Progenitor cell of endocrine pancreas (in vitro differentiated cells): ENCODE measurements around the gene RPS19BP1. TPM values are rescaled to one million over a fixed set of nuclear protein-coding genes. Genes with fewer than 3 reads are reported as not detected.
A peak's percentile ranks its signal among the peaks of the same experiment; 100 is the strongest.

Source experiments
- DNase-seq: peaks from one replicate; pipeline ENCODE4 v3.0.0; 2021; ENCODE audit warnings: low spot score; ENCODE audit not compliant: unreplicated experiment
- H3K27ac Mint-ChIP-seq: 2 replicates; pipeline ENCODE4 v1.8.0; 2021; ENCODE audit warnings: mild to moderate bottlenecking, moderate library complexity, mixed read lengths
- H3K27me3 Mint-ChIP-seq: 2 replicates; pipeline ENCODE4 v1.8.0; 2021; ENCODE audit warnings: mixed read lengths
- H3K36me3 Mint-ChIP-seq: 2 replicates; pipeline ENCODE4 v1.8.0; 2022; ENCODE audit warnings: mixed read lengths; ENCODE audit not compliant: insufficient read depth
- H3K4me1 Mint-ChIP-seq: 2 replicates; pipeline ENCODE4 v1.8.0; 2021; ENCODE audit warnings: low read depth, mixed read lengths
- H3K4me3 Mint-ChIP-seq: 2 replicates; pipeline ENCODE4 v1.8.0; 2021; ENCODE audit warnings: low read depth, mild to moderate bottlenecking, moderate library complexity, mixed read lengths
- H3K9me3 Mint-ChIP-seq: 2 replicates; pipeline ENCODE4 v1.8.0; 2021; ENCODE audit warnings: low read depth, mixed read lengths
- CTCF ChIP-seq: fragments of 200-600 bp; sonication (generic); IDR thresholded peaks from one replicate; pipeline ENCODE4 v1.5.0; 2021; ENCODE audit warnings: antibody characterized with exemption, mild to moderate bottlenecking; ENCODE audit not compliant: unreplicated experiment
- total RNA-seq: library from RNA; stranded (reverse); gene quantifications from 2 replicates; pipeline ENCODE4 v1.2.1, GENCODE V29; 2021

The RPS19BP1 gene
- total RNA-seq, 1 donor from 2014 or later, result 48.2 TPM

- no peaks in the 10 kb centered on the region for H3K36me3 Mint-ChIP-seq
- H3K9me3 Mint-ChIP-seq, result no peaks in the 10 kb centered on the region
Measured at GRCh38 chr22:39553429-39553828, 20.9 kb upstream of the RPS19BP1 start.

DNA sequence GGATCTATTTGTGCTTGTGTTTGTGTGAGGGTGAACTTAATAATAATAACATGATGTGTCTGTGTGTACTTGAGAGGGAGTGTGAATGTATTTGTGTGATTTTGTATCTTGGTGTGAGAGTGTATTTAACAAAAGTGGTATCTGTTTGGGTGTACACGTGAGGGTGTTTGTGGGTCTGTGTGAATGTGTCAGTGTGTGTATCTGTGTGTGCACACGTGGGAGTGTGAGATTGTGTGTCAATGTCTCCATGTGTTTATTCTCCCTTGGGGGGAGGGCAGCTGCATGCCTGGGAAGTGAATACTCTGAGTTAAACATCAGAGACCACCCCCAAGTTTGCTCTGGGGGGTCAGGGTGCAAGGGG, 15.0 kb upstream of the RPS19BP1 start:
- peaks cover 66% of the 10 kb centered on the region for H3K27me3 Mint-ChIP-seq
- TF ChIP-seq CTCF, result no peak
- H3K9me3 Mint-ChIP-seq, result no peaks in the 10 kb centered on the region
- DNase-seq, result no peak
- no peak overlapping the region for H3K4me3 Mint-ChIP-seq
- no peaks in the 10 kb centered on the region for H3K36me3 Mint-ChIP-seq
- no peak overlapping the region for H3K27ac Mint-ChIP-seq
- no peaks in the 10 kb centered on the region for H3K4me1 Mint-ChIP-seq

More at GRCh38 chr22:39553429-39553828, 20.9 kb upstream of the RPS19BP1 start:
- no peak for TF ChIP-seq CTCF
- Mint-ChIP-seq H3K4me3 (no peak overlapping the region), H3K4me1 (peaks cover 1% of the 10 kb centered on the region), H3K27ac (no peak overlapping the region), H3K27me3 (peaks cover 63% of the 10 kb centered on the region)
- DNase-seq, result no peak

DNA sequence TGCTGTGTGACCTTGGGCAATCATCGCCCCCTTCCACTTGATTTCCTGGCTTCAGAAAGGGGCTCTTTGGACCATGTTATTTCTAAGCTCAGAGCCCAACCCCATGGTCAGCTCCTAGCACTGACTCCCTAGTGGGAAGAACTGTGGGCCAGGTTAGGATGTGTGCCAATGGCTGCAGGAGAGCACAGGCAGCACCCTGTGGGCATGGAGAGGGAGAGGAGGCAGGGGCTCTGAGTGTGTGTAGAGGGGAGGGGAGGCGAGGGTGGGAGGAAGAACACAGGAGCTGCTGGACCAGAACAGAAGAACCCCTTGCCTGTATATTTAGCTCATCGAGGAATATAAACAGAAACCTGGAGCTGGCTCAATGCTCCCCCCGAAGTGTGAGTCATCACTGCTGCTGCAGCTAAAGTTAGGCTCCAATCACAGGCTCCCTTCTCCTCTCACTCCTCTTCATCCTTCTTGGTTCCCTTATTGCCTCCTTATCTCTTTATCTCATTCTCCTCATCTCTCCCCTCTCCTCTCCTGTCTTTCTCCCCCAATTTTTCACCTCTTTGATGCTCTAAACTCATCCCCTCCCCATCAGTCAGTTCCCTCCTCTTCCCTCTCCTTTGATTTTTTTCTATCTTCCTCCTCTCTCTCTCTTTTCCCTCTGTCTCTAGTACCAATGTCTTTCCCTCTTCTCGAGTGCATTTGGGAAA, 14.5 kb upstream of the RPS19BP1 start:
- no peaks in the 10 kb centered on the region for H3K4me1 Mint-ChIP-seq
- DNase-seq, result no peak
- TF ChIP-seq CTCF, result no peak
- no peaks in the 10 kb centered on the region for H3K9me3 Mint-ChIP-seq
- H3K27ac Mint-ChIP-seq, result no peak overlapping the region
- peaks cover 68% of the 10 kb centered on the region for H3K27me3 Mint-ChIP-seq
- no peaks in the 10 kb centered on the region for H3K36me3 Mint-ChIP-seq
- H3K4me3 Mint-ChIP-seq, result no peak overlapping the region

GRCh38 chr22:39545386-39546365, 13.1 kb upstream of the RPS19BP1 start:
- Mint-ChIP-seq H3K9me3 (no peaks in the 10 kb centered on the region), H3K36me3 (no peaks in the 10 kb centered on the region), H3K4me1 (no peaks in the 10 kb centered on the region), H3K27ac (peak overlapping the region; percentile 3), H3K27me3 (peaks cover 58% of the 10 kb centered on the region), H3K4me3 (no peak overlapping the region)
- no peak for TF ChIP-seq CTCF
- peak; percentile 74 for DNase-seq

GRCh38 chr22:39543095-39543494, 10.5 kb upstream of the RPS19BP1 start:
- peak; percentile 51 for TF ChIP-seq CTCF
- Mint-ChIP-seq H3K4me3 (no peak overlapping the region), H3K27ac (no peak overlapping the region), H3K36me3 (no peaks in the 10 kb centered on the region), H3K27me3 (peaks cover 48% of the 10 kb centered on the region), H3K9me3 (no peaks in the 10 kb centered on the region), H3K4me1 (no peaks in the 10 kb centered on the region)
- DNase-seq, result no peak
